ENCODE results near the gene CD300LF.

The CD300LF gene

DNA sequence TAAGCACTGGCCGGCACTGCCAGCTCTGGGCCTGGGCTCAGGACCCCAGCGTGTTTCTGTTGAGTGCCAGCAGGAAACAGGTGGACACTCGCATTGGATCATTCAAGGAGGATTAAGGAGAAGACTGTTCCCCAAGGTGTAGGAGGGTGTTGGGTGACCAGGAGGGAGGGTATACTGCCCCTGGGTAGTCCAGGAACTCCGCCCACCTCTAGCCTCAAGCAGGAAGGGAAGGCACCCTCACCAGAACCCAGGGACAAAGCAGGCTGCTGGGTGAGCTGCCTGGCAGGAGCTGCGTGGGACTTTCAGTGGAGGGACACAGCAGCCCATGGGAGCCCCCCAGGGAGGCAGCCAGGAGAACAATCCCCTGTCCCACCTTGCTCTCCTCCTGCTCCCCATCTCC lies 16.6 kb upstream of the CD300LF start:
- no peak for DNase-seq

DNA sequence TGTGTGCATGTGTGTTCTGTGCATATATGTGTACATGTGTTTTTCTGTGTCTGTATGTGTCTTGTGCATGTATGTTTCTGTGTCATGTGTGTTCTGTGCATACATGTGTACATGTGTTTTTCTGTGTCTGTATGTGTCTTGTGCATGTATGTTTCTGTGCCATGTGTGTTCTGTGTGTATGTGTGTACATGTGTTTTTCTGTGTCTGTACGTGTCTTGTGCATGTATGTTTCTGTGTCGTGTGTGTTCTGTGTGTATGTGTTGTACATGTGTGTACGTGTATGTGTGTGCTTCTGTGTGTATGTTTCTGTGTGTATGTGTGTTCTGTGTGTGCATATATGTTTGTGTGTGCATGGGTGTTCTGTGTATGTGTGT lies 16.0 kb upstream of the CD300LF start:
- DNase-seq: no peak

DNA sequence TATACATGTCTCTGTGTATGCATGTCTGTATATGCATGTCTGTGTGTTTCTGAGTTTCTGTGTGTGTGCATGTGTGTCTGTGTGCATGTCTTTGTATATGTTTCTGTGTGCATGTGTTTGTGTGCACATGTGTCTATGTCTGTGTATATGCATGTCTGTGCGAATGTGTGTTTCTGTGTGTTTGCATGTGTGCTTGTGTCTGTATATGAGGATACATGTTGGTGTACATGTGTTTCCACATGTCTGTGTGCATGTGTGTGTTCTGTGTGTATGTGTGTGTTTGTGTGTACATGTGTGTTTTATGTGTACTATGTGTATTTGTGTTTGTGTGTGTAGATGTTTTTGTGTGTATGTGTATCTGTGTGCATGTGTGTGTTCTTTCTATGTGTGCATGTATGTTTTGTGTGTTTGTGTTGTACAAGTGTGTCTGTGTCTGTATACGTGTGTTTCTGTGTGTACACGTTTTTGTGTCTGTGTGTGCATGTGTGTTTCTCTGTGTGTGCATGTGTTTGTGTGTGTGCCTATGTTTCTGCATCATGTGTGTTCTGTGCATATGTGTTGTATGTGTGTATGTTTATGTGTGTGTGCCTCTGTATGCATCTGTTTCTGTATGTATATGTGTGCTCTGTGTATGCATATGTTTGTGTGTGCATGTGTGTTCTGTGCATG lies 15.4 kb upstream of the CD300LF start:
- DNase-seq: no peak

DNA sequence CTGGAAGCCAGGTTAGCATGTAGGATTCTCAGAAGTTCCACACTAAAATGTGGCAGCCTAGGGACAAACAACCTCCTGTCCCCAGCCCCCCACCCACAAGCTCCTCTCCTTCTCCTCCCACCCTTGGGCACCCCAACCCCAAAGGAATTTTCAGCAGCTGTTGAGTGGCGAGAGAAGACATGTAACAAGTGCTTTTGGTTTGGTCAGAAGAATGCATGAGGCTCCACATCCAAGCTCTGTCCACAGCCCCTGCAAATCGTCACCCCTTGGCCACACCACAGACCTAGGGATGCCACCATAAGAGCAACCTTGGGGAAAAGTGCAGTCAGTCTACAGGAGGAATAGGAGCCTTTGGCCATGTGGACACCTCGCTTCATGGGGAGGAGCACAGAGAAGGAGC lies 12.4 kb upstream of the CD300LF start:
- DNase-seq: no peak

DNA sequence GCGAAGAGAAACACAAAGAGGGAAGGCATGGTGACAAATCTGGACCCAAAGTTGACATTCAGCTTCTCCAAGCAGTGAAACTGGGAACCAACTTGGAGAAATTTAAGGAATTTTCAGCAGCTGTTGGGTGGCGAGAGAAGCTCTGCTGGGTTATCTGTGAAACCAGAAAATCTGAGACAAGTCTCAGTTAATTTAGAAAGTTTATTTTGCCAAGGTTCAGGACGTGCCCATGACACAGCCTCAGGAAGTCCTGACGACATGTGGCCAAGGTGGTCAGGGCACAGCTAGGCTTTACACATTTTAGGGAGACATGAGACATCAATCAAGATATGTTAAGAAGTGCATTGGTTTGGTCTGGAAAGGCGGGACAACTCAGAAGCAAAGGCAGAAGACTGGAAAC lies 11.2 kb upstream of the CD300LF start:
- no peak for DNase-seq

DNA sequence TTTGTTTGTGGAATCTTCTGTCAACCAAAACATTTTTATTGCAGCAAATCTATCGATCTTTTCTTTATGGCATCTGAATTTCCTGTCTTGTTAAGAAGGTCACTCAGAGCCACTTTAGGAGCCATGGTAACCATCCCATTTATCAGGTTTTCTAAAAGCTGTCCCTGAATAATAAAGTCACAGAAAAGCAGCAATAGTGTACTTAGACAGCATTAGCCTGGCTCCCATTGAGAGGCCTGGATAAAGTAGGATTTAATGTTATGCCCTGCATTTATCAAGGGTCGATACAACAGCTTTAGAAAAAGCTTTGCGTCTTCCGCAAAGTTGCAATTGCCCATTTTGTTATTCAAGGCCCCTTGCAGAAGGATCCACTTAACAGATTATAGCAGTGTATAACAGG lies 10.1 kb upstream of the CD300LF start:
- no peak for DNase-seq

DNA sequence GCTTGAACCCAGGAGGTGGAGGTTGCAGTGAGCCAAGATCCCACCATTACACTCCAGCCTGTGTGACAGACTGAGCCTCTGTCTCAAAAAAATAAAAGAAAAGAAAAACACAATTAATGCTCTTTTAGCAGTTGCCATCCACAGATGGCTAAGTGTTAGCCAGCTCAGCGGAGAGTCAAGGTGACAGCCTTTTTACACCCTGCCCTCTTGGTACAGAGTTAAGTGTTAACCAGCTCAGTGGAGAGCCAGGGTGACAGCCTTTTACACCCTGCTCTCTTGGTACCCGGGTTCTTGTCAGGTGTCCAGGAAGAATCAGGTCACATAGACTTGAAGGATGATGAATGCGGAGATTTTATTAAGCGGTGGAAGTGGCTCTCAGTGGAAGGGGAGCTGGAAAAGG lies 7.8 kb upstream of the CD300LF start:
- DNase-seq: no peak

DNA sequence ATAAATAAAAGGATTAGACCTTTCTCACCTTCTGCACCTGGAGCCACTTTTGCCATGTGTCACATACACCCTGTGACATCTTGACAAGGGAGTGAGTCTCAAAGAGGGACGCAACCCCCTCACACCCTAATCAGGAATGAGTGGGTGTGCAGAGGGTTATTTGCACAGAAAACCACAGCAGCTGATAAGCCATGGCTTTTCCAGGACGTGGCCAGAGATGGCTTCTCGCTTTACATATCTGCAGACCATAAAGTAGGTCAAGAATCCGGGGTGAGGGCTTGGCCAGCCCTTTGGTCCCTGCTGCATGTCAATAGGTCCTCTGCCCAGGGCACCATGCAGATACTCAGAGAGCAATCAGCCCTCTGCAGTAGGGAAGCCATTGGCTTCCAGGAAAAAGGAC lies 2.4 kb upstream of the CD300LF start:
- DNase-seq: no peak

DNA sequence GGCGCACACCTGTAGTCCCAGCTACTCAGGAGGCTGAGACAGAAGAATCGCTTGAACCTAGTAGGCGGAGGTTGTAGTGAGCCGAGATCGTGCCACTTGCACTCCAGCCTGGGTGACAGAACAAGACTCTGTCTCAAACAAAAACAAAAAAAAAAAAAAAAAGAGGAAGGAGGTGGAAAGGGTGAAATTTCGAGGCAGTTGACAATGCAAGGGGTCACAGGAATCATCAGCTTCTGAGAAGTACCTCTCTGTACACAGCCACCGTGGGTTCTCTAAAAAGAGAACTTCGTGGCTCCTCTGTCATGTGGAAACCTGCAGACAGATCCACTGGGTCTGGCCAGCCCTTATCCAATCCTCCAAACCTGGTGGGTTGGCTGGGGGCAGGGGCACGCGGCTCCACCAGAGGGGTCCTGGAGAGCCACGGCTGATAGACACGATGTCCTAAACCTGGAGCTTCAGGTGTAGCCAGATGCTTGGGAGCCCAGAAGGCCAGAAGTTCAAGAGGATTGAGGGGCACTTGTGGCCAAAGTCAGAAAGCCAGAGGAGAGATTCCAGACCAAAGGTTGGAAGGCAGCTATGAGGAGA lies 540 bp upstream of the CD300LF start:
- no peak for DNase-seq

DNA sequence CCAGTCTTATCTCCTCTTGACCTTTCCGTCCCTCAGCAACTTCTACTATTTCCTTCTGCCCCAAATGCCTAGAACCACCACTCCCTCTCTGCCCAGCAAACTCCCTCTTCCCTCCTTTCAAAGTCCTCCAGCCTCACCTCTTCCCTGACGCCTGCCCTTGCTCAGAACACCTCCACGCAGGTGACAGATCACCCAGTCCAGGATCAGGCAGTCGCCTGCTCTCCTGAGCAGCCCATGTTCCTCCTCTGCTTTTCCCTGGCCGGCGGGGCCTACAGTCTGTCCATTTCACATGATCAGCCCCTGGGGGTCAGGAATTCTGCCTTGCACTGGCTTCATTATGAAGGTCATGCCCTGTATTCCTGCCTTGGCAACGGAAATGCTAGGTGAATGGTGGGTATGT lies 422 bp downstream of the CD300LF start:
- DNase-seq: no peak

DNA sequence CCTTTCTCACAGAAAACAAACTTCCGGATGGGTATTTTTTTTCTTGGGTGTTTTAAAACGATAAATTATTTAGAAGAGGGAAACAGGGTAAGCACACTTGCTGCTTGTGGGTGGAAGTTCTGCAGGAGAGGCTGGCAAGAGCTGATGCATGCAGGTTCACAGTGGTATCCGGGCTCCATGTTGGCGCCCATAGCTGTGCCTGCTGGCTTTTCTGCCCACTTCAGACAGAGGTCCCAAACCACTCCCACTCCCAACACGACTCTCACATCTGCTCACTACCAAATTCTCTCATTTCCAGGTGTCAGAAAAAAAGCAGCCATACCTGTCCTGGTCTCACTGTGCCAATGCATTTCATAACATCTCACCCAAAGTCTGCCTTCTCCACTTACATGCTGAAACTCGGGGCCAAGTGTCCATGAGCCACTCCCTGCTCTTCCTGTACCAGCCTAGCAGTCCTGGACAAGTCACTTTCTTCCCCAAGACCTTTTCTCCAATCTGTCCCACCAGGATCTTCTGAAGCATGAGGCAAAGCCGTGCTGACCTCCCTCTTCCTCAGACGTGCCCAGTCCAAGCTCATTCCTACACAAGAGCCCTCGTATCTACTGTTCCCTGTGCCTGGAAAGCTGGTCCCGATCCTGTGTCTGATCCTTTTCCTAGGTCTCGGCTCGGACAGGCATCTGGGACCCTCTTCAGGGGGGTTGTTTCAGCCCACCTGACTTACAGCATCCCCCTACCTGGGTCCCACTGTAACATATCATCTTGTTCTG lies 1.5 kb downstream of the CD300LF start:
- DNase-seq: no peak

DNA sequence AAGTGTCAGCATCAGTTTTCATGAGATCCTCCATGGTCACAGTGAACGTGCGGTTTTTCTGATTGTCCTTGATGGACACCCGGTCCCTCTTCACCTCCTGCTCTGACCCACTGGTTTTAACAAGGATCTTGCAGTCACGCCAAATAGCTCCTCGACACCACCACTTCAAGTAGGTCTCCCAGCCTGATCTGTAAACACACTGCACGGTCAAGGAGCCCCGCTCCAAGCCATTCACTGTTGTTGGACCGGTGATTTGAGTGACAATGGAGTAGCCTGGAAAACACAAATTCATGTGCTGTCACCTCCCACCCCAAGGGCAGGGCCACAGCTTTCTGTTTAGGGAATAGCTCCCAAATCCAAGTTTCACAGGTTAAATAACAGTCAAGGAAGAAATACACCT lies 8.2 kb downstream of the CD300LF start:
- DNase-seq: no peak

DNA sequence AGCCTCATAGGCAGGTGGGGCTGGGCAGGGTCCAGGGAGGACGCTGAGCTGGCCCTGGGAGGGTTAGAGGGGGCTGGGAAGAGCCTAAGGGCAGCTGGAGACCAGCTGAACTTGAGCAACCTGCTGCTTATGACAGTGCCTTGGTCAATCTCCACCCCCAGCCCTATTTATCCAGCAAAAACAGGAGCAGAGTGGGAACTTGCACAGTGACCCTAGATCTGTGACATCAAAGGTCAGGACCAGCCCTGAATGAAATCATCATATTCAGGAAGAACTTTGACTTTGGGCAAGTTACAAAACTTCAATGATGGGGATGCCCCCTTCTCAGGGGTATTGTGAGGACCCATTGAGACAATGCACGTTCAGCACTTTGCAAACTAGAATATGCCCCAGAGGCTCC lies 9.4 kb downstream of the CD300LF start:
- no peak for DNase-seq

DNA sequence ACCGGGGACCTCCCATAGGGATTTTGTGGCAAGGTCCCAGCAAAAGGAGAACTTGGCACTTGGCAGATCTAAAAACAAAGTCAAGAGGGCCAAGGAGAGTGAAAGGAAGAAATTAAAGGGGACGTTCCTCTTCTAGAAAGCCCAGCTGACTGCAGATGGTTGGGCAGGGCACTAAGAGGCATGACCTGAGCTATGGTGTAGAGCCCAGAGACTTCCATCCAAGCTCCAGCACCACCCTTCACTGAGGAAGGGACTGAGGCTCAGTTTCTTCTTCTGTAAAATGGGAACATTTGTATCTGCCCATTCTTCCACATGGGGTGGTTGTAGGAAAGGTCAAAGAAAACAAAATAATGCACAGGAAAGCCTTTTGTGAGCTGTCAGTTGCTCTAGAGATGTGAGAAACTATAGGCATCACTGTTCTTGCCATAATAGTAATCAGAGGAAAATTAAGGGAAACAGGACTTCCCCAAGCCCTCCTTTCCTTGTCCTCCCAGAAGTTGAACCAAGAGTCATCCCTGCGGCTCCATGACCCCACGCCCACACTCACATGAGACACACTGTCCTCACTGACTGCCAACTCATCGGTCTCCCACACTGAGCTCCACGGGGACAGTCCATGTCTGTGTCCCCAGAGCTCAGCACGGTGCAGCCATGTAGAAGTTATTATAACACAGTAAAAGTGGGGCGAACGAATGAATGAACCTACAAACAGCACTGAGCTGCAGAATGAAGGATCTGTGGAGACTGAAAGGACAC lies 10.4 kb downstream of the CD300LF start:
- DNase-seq: no peak

DNA sequence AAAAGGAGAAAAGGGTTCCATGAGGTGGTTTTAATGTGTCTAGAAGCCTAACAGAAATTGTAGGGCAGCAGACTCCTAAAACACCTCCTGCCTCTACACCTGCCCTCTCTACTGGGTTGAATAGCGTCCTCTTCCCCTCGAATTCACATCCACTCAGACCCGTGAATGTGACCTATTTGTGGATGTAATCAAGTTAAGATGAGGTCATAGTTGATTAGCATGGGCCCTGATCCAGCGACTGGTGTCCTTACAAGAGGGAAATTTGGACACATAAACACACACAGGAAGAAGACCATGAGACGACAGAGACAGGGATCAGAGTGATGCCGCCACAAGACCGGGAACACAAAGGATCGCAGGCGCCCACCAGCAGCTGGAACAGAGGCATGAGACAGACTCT lies 13.5 kb downstream of the CD300LF start:
- DNase-seq: no peak

DNA sequence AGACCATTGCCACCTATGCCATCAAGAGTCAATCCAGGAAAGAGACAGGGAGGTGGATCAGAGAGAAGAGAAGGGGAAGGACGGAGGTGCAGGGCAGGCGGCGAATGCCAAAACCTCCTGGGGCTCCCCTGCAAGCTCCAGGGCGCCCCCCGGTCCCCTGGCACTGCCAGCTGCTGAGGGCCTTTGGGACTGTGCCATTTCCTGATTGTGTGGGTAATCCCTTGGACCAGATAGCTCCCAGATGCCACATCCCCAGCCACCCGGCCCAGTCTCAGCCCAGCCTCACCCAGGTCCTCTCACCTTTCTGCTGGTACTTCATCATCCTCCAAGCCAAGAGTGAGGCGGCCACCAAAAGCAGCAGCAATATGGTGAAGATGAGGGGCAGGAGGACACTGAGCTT lies 14.7 kb downstream of the CD300LF start:
- no peak for DNase-seq

DNA sequence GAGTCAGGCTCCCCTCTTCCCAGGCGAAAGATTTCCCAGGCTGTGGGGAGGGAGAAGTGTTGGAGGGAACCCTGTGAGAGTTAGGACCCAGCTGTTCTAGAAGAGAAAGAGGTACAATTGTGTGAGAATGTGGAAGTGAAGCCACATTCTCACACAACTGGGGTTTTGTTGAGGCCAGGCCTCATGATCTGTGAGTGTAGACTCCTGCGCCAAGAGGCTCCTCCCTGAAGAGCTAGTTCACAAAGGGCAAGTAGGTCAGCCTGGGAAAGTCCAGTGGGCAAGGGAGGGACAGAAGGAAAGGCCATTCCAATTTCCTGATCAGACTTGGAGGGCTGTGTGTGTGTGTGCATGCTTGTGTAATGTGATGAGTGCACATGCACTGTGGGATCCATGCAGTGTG lies 15.2 kb downstream of the CD300LF start:
- DNase-seq: no peak

DNA sequence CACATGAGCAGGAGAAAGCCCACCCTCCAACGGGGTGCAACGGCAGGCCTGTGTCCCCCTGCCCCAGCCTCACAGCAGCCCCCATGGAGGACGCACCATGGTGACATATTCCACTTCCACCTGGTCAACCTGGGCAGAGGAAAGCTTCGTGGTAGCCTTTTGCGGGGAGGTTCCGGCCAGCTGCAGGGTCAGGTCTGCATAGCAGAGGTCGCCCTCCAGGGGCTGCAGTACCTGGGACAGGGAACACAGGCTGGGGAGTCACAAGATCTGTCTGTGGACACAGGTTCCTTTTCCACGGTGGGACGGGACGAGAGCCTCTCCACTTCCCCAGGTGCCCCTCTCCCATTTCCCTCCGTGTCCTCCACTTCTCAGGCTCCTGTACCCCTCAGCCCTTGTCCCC lies 17.1 kb downstream of the CD300LF start:
- no peak for DNase-seq

DNA sequence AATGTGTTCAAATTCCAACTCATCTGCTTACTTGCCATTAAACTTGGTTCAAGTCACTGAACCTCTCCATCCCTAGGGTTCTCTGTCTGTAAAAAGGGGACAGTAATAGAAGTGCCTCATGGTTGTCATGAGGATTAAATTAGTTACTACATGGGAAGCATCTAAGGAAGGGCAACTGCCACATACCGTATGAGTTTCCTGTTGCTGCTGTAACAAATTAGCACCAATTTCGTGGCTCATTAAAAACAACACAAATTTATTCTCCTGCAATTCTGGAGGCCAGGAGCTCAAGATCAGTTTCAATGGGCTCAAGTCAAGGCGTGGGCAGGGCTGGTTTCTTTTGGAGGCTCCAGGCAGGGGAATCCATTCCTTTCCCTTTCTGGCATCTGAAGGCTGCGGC lies 18.6 kb downstream of the CD300LF start:
- DNase-seq: no peak

DNA sequence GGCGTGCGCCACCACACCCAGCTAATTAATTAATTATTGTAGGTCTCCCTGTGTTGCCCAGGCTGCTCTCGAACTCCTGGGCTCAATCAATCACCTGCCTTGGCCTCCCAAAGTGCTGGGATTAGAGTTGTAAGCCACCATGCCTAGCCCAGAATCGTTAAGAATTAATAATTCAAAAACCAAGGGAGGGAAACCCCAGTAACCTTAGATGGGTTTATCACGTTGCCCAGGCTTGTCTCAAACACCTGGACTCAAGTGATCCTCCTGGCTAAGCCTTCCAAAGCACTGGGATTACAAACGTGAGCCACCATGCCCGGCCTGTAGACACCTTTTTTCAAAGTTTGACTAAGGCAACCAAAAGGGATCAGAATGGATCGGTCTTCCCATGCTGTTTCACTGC lies 21.6 kb downstream of the CD300LF start:
- DNase-seq: no peak

DNA sequence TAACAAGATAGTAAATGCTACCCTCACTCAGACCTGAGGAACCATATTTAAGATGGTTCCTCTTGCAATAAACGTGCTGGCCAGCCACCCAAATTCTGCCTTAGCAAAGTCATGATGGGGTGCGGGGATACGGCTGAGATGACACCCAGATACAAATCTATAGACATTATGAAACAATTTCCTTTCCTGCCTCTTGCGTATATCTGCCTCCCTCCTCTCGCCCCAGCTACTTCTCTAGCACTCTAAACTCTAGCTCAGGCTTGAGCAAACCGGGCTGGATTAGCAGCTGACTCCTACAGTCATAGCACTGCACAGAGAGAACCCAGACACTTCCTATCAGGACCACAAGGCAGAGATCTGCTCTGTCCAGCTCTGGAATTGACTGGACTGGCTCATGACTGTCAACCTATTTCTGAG lies 22.3 kb downstream of the CD300LF start:
- DNase-seq: peak; percentile 60

DNA sequence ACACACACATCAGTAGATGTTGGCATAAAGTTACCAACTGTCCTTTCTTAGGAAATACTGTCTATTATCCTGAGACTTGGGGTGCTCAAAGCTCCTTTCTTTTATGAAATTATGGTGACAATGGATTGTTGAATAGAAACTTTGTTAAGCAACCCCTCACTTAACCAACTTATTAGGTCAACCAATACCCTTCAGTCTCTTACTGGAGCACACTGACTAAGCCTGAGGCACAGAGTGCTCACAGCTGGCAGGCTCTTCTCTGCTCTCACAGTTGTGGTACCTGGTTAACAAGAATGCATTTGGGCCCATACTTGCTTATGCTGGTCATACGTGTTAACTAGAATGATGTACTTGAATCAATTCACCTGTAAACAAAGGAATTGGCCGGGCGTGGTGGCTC lies 24.8 kb downstream of the CD300LF start:
- DNase-seq: no peak

DNA sequence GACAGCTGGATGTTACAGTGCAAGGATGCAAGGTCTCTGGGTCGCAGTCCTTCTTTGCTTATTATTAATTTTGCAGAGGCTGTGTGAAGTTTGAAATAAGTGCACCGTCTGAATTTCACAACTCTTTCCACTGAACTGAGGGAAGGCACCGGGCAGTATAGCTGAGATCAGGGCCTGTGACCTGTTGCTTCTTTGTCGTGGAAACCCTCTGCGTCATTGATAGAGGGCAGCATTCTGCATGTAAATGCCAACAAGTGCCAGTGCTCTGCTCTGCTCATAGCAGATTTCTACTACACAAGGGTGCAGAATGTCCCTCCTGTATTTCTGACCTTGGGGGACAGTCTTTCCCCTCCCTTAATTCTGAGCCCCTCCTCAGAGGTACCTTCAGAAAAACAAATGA lies 26.0 kb downstream of the CD300LF start:
- peak; percentile 20 for DNase-seq

Data from CD4-positive, alpha-beta T cell treated with Interferon gamma for 1 hour (primary cell).